GM19467 (cell line): ENCODE data around the gene ACOX1.

Source experiments
- ATAC-seq: cut with Tn5 transposase; IDR thresholded peaks from one replicate; pipeline ENCODE4 v1.9.1; 2021; ENCODE audit warnings: mild to moderate bottlenecking, moderate library complexity; ENCODE audit not compliant: unreplicated experiment

The ACOX1 gene

DNA sequence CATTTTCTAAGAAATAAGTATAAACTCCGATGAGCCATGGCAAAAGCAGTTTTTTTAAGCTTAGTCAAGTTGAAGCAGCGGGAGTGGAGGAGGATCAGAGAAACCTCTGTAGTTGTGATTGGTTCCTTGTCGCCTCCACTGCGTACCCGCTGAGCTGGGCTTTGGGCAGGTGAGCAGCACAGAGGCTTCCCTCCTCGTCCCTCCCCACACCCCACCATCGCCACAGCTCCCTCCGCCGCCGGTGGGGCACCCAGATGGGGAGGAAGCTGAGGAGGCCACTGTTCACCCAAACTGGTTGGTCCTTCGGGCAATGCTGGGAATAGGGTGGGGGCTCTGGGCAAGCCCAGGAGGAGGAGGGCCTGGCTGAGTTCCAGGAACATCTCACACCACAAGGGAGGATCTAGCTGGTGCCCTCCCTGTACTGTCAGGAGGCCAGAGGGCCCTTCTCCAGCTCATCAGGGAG lies 69.1 kb downstream of the ACOX1 start:
- ATAC-seq, result no peak

GRCh38 chr17:75909051-75909811 lies 69.7 kb downstream of the ACOX1 start:
- ATAC-seq, result no peak

DNA sequence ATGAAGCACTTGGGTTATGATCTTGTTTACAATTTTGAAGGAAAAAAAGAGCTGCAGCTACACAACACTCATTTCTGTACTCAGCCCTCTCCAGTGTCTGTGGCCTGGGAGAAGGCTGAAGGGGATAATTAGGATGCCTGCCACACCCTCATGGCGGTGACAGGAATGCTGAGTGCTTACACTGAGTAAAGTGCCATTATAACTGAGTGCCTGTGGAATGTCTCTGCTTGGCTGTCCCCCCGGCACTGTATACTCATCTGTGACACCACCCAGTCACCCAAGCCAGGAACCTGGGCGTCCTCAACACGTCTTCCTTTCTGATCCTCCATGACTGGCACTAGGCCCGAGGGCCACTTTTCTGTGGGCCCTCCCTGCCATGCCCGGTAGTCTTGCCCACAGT lies 70.8 kb downstream of the ACOX1 start:
- no peak for ATAC-seq

DNA sequence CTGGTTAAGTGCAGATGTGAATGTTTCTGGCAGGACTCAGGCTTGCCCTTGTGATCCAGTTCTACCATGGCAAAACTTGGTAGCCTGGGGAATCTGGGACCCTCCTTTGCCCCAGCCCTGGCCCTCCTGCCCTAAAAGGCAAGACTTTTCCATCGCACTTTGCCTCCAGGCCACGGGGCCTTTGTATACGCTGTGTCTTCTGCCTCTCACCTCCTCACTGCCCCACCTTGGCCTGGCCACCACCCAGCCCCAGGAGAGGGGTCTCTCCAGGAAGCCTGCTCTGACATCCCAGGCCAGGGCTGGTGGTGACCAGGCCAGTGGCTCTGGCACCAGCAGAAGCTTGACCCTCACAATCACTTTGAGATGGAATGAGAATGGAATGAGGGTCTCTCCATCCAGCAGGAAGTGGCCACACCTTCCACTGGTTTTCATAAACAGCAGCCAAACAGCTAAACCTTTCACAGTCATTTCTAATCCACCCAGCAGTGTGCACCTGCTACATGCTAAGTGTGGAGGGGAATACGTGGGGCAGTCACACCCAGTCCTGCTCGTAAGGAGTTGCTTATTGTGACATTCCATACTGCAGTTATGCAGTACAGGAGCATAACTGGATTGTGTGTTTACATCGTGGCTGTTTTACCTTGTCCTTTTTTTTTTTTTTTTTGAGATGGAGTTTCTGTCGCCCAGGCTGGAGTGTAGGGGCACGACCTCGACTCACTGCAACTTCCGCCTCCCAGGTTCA lies 72.7 kb downstream of the ACOX1 start:
- ATAC-seq, result no peak

DNA sequence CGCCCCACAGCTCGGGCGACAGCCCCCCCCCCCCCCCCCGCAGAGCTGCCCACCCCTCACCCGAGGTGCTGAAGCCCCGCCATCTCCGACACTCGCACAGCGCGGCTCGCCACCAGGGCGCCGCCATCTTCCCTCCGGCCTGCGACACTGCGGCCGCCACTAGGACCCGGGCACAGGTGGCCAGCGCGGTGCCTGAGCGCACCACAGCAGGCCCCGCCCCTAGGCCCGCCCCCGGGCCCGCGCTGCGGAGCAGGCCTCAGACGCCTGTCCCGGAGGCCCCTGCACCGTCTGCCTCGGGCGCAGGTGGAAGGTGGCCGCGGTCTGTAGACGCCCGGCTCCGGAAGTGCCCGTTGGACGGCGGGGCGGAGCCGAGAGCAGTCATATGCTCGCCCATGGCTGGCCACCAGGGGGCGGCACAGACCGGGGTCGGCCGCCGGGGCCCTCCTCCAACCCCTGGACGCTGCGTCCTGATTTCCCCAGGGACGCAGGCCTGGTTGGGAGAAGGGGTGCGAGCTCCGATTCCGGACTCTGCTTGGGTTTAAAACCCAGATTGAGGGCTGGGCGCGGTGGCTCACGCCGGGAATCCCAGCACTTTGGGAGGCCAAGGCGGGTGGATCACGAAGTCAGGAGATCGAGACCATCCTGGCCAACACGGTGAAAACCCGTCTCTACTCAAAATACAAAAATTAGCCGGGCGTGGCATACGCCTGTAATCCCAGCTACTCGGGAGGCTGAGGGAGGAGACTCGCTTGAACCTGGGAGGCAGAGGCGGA lies 74.0 kb downstream of the ACOX1 start, which contains the start of gene MRPL38:
Gene MRPL38, minus strand, starts transcription at position 136 of the 773 bp plus-strand sequence. Its CDS starts 9 bp downstream, at position 127.
- ATAC-seq, result peak; percentile 92

- no peak for ATAC-seq
Observed at GRCh38 chr17:75902406-75902805, 76.6 kb downstream of the ACOX1 start.

GRCh38 chr17:75901727-75902126 lies 77.2 kb downstream of the ACOX1 start:
- ATAC-seq, result no peak

DNA sequence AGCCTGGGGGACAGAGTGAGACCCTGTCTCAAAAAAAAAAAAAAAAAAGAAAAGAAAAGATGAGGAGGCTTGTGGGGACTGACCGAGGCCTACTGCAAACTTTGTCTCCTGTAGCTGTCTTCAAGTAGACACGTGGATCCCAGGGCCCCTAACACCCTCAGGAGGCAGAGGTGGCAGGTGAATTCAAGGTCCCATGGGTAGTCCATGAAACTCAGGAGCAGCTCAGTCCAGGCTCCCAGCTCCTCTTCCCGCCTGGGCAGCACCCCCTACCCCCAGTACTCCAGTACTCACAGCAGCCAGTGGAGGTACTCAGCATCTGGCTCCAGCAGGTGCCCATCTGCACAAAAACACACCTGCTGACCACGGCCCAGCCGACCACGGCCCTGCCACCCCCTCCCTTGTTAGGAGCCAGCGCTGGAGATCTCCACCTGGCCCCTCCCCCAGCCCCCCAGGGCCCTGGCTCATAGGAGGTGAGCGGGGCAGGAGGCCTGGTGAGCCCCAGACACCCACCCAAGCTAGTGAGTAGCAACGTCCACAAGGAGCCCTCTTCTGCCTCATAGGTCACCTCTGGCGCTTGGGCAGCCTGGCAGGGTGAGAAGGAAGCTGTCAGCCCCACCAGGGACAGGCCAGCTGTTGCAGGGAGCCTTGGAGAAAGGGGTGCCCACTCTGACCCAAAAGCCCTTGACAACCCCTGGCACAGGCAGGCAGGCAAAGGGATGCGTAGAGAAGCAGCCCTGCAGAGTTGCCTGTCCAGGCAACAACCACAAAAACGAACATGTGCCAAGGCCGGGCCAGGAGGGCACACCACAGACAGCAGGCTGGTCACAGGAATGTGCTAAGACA lies 78.1 kb downstream of the ACOX1 start:
- ATAC-seq, result no peak

DNA sequence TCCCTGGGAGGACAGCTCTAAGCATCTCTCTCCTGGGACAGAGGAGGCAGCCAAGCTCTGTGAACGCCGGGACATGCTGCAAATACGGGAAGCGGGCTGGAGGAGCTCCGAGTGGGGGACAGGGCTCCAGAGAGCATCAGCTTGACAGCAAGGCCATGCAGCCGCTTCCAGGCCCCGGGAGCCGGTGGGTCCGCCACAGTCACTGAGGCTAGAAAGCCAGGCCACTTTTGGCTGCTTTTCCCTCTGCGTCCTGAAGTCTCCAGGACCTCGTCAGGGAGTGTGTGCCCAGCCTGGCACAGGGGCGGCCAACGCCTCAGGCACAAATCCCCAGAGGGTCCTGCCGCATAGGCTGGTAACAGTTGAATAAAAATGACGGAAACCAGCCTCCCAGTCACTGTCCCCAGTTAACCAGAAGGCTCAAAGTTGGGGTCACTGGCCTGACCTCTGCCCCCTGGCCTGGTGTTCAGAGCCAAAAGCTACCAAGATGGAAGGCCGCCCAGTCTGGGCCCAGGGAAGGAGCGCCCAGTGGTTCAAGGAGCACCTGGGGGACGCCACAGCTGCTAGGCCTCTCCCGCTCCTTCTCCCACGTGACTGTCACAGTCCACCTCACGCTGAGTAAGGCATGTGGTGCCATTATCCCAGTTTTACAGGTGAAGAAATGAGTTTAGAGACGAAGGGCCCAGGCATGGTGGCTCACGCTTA lies 79.0 kb downstream of the ACOX1 start:
- no peak for ATAC-seq

DNA sequence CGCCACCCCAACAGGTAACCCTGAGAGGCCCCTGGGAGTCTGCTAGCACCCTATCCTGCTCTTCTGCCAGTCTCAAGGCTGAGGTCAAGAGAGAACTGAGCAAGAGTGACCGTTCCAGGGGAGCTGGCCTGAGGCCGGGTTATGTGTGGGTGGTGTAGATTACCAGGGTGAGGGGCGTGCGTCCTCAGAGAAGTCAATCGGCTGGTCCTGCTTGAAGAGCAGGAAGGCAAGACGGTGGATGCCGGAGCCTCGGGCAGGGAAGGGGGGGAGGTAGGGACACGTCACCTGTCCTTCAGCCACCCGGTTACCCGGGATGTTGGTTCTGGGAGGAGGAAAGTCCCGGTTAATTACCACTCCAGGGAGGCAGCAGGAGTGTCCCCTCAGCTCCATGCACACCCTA lies 79.6 kb downstream of the ACOX1 start:
- ATAC-seq, result no peak

GRCh38 chr17:75898791-75899190 lies 80.2 kb downstream of the ACOX1 start:
- ATAC-seq, result no peak

- ATAC-seq, result no peak
Observed at GRCh38 chr17:75898065-75898464, 80.9 kb downstream of the ACOX1 start.

DNA sequence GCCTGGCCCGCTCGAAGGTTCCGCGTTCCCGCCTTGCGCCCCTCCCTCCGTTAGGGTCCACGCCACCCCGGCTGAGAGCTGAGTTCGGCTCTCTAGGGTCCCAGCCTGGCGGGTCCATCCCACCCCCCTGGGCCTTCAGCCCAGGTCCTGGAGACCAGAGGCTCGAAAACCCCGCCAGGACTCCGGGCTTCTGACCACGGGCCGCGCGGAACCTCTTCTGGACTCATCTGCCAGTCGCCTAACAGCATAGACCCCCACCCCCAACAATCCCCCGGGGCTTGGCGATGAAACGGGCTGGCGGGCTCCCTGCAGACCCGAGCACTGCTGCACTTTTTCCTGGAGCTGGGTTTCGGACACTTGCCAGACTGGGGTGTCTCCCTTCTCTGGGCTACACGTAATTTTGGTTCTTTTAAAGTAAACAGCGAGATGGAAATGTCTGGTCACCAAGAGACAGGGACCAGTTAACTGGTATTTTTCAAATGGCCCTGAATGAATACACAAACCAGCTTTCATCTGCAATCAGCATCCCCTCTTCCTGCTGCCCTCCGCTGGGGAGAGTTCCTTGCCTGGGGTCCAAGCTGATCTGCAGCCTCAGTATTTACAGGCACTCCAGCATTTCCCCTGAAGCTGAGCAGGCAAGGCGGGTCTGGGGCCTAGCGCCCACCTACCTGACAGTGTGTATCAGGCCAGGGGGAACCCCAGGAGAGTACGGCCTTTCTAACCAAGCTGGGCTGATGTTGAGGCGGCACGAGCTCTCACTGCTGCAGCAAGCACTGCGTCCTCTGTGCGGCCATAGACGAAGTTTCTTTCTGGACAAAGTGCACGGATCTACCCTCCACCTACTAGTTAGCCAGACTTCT lies 81.6 kb downstream of the ACOX1 start:
- peak; percentile 14 for ATAC-seq

DNA sequence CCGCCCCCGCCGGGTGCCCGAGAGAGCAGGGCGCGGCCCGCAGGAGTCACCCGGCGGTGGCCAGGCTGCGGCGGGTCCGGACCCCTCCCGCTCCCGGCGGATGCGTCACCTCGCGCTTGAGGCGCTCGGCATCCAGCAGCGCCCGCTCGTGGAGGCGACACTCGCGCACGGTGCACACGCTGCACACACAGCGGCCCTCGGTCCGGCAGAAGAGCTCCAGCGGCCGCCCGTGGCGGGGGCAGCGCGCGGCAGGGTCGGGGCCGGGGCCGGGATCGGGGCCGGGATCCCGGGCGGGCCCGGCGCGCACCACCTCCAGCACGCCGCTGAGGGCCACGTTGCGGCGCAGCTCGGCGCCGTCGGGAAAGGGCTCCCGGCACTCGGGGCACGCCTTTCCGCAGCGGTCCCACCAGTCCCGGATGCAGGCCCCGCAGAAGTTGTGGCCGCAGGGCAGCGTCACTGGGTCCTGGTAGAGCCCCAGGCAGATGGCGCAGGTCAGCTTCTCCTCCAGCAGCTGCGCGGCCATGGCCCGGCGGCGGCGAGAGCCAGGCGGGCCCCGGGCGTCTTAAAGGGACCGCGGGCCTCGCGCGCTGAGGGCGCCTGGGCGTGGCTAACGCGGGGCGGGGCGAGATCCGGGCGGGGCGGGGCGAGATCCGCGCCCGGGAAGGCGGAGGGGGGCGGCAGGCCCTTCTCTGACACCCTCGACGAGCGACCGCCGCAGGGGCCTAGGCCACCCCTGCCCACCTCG lies 82.4 kb downstream of the ACOX1 start, which contains the start of gene TRIM65:
Gene TRIM65, minus strand, starts transcription at position 537 of the 745 bp plus-strand sequence. Its CDS starts 14 bp downstream, at position 523.
- peak; percentile 44 for ATAC-seq

GRCh38 chr17:75895370-75896155 lies 83.4 kb downstream of the ACOX1 start:
- no peak for ATAC-seq

DNA sequence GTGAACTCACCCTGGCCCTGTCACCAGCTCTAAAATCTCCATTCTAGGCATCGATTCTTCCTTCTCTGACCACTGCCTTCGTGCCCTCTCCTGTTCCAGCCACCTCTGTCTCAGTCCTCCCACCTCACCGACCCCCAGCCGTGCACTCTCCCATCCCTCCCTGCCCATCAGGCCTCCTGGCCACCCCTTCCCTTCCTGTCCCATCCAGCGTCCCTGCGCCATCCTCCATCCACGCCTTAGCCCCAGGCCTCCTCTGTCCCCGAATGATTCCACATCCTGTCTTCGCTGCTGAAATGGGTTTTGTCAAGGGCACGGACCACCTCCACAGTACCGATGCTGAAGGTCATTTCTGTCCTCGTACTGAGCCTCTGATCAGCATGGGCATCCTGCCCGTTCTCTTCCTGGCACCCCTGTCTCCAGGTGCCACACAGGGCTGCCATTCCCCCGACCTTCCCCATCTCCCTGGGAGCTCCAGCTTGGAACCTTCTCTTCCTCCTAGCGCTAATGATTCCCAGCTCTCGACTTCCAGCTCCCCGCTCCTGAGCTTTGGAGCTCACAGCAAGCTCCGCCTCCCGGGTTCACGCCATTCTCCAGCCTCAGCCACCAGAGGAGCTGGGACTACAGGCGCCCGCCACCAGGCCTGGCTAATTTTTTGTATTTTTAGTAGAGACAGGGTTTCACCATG lies 84.8 kb downstream of the ACOX1 start:
- no peak for ATAC-seq
